Fibroblast of upper back skin (primary cell): ENCODE results near the gene SEMA3A.
A peak's percentile ranks its signal among the peaks of the same experiment; 100 is the strongest.
"Not testable (repeated sequence)": the region's sequence is repeated elsewhere in the genome, so short reads cannot be mapped to it uniquely, and the experiment has no call there.

Source experiments
- DNase-seq: peaks from one replicate; pipeline ENCODE4 v3.0.0-alpha.2; 2013

Gene SEMA3A

DNA sequence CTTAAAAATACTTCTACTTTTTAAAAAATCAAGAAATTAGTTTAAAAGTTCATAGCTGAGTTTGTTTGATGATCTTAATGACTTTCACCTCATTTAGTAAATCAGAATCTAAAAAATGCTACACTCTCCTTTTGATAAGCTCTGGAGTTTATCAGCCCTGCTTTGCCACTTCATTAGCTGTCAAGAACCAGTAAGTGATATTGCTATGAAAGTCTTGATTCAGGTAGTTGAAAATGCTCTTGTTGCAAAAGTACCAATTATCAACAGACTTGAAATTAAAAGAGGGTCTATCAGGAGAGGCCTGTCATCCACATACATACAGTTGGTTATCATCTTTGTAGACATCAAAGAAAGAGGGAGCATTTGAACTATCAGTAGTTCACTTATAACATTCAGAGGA is 41.6 kb downstream of the SEMA3A start:
- DNase-seq = no peak

GRCh38 chr7:84150370-84150769 is 44.2 kb downstream of the SEMA3A start:
- not testable (repeated sequence) for DNase-seq

DNA sequence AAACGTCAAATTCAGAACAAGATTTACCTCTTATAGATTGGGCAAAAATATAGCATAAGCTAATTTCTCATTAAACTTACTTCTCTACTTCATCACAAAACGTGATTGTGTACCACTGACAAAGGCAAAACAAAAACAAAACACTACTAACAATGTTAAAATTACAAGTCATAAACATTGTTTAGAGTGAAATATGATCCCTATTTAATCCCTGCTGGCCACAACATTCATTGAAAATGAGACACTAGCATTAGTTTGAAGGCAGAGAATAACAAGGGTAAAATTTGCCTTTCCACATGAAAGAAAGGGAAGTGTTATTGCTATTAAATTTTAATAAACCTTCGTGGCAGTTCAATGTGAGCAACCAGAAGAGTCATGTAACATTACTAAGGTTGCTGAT is 45.0 kb downstream of the SEMA3A start:
- DNase-seq = no peak

GRCh38 chr7:84145892-84146291 is 48.7 kb downstream of the SEMA3A start:
- no peak for DNase-seq

- DNase-seq = no peak
These were observed 49.7 kb downstream of the SEMA3A start for GRCh38 chr7:84144935-84145334.

- DNase-seq = no peak
These were observed 50.1 kb downstream of the SEMA3A start for GRCh38 chr7:84144480-84144879.

DNA sequence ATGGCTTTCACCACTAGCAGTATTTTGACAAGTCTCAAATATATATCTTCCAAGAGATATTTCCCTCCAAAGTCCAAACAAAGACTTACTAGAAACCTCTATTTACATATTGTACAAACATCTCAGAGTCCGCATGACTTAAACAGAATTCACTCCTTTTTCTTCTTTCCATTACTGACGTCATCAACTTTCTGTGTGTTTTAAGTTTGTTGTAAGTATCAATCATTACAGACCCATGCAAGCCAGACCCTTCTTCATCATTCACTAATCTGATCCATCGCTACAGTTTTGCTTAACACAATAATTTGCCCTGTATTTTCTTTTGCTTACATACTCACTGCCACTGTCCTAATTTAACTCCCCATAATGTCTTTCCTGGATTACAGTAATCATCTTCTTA is 51.9 kb downstream of the SEMA3A start:
- DNase-seq = no peak

GRCh38 chr7:84139986-84140729 is 54.4 kb downstream of the SEMA3A start:
- DNase-seq = peak; percentile 41

DNA sequence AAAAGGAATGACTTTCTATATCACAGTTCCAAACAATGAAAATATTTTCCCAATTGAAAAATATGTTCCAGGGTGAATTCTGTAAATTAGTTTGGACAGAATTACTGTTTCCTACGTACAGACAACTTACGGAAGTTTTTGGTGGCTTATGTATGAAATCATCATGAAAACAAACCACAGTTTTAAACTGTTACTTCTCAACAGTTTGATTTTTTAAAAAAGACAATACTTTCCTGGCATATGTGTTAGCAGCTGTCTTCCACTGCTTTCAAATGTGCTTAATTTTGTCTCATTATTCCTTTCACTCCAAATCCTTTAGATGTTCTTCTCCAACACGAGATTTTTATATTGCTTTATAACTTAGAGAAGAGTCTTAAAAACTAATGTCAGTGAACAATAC is 56.2 kb downstream of the SEMA3A start:
- no peak for DNase-seq

GRCh38 chr7:84137812-84138211 is 56.8 kb downstream of the SEMA3A start:
- DNase-seq = no peak

DNA sequence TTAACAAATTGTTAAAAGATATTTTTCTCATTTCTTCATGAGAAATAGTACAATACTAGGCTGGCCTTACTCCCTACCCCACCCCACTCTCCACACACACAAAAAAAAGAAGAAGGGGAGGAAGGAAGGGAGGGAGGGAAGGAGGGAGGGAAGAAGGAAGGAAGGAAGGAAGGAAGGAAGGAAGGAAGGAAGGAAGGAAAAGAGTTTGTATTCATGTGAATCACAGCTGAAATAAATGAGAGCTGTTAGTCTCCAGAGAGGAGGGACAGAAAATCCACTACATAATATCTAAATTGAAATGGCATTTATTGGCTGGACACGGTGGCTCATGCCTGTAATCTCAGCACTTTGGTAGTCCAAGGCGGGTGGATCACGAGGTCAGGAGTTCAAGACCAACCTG is 57.8 kb downstream of the SEMA3A start:
- DNase-seq = no peak

GRCh38 chr7:84136336-84136735 is 58.3 kb downstream of the SEMA3A start:
- DNase-seq = no peak

DNA sequence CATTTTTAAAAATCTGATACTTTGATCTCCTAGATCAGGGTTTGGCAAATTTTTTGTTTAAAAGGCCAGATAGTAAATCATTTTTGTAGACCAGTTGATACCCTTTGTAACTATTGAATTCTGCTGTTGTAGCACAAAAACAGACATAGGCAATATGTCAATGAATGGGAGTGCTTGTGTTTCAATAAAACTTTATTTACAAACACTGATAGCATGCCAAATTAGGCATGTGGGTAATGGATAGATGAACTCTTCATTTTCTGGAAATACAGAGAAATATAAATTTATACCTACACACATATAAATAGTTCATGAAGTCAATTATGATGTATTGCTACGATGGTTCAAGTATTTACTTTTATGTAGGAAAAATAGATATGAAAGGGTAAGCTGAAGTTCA is 60.4 kb downstream of the SEMA3A start:
- no peak for DNase-seq

- no peak for DNase-seq
These were observed 68.9 kb downstream of the SEMA3A start for GRCh38 chr7:84125654-84126053.

GRCh38 chr7:84123965-84124547 is 70.5 kb downstream of the SEMA3A start:
- peak; percentile 53 for DNase-seq

GRCh38 chr7:84122582-84123360 is 71.8 kb downstream of the SEMA3A start:
- DNase-seq = no peak

DNA sequence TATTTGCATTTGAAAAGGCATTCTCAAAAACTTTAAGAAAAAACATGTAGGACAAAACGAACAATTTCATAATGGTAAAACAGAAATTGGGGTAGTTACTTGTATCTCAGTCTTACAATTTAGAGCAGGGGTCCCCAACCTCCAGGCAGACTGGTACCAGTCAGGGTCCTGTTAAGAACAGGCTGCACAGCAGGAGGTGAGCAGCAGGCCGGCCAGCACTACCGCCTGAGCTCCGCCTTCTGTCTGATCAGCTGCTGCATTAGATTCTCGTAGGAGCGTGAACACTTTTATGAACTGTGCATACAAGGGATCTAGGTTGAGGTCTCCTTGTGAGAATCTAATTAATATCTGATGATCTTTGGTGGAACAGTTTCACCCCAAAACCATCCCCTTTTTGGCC is 77.3 kb downstream of the SEMA3A start:
- no peak for DNase-seq

GRCh38 chr7:84113906-84114850 is 80.4 kb downstream of the SEMA3A start:
- no peak for DNase-seq

- DNase-seq = no peak
These were observed 81.3 kb downstream of the SEMA3A start for GRCh38 chr7:84113286-84113685.

- DNase-seq = no peak
These were observed 81.8 kb downstream of the SEMA3A start for GRCh38 chr7:84112771-84113170.

GRCh38 chr7:84111842-84112241 is 82.7 kb downstream of the SEMA3A start:
- DNase-seq = no peak

DNA sequence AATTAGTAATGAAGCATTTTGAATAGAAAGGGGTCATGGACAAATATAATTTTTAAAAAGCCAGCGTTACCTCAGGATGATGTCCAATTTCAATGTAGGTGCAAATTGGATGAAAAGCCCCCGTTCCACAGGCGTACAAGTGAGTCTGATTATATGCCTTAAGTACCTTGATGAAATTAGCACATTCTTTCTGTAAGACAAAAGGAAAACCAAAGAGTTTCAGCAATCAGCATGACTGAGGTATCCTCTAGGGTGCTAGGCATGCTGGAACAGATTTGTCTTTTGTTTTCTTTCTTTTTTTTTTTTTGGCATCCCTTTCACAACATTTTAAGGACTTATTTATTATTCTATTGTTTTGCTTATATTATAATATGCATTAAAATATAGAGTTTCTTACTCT is 84.2 kb downstream of the SEMA3A start:
- no peak for DNase-seq

GRCh38 chr7:84108787-84109186 is 85.8 kb downstream of the SEMA3A start:
- no peak for DNase-seq
